Measurements from ENCODE around the gene MPI. TPM values are rescaled to one million over a fixed set of nuclear protein-coding genes. Genes with fewer than 3 reads are reported as not detected.

MPI gene
- total RNA-seq, 1 experiment from 2014 or later = 57.5 TPM

DNA sequence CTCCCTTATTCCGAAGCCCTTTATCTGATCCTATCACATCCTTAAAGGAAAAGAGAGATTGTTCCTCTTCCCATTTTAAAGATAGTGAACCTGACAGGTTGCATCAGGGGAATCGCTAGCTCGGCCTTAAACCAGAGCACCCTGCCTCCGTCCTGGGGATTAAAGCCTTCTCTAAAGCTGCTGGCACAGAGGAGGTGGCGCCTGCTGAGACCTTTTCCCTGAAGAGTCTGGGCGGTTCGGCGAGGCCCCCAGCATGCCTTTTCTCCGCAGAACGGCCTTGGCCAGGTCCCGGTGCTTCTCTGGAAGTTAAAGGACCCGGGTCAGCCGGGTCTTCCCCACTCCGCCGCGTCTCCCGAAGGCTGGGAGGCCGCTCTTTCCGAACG, 16.2 kb downstream of the MPI start:
- Histone ChIP-seq H3K18ac (ENCODE audit: insufficient read length, low read depth, low read length) (no peak overlapping the region), H3K9ac (ENCODE audit: extremely low read depth, insufficient read length, low read length) (peak overlapping the region; percentile 54), H3K27me3 (ENCODE audit: insufficient read depth, low read length) (no peaks in the 10 kb centered on the region), H4K91ac (ENCODE audit: insufficient read length, low read depth, low read length) (no peak overlapping the region), H2BK120ac (ENCODE audit: low read depth, low read length, poor library complexity, severe bottlenecking) (no peak overlapping the region), H3K4me1 (ENCODE audit: insufficient read depth, low read length) (no peaks in the 10 kb centered on the region), H3K9me3 (ENCODE audit: control insufficient read depth, low read depth, low read length) (no peaks in the 10 kb centered on the region), H3K14ac (ENCODE audit: insufficient read depth, low read length) (peak overlapping the region; percentile 68), H2AFZ (ENCODE audit: low read length) (no peak overlapping the region), H2BK5ac (ENCODE audit: insufficient read length, low read length) (no peak overlapping the region), H3K4ac (ENCODE audit: low read depth, low read length) (no peak overlapping the region), H4K5ac (ENCODE audit: insufficient read length, low read depth, low read length) (no peak overlapping the region), H2AK5ac (ENCODE audit: insufficient read length, low read length) (no peak overlapping the region), H3K79me2 (ENCODE audit: insufficient read depth, low read length) (no peaks in the 10 kb centered on the region), H3K4me2 (ENCODE audit: insufficient read depth, insufficient read length, low read length) (peak overlapping the region; percentile 77), H3T11ph (ENCODE audit: low read length) (no peak overlapping the region), H4K20me1 (ENCODE audit: control insufficient read depth, insufficient read depth, insufficient read length) (no peaks in the 10 kb centered on the region), H2BK12ac (ENCODE audit: insufficient read length, low read depth, low read length) (no peak overlapping the region), H2BK20ac (ENCODE audit: low read depth, low read length, poor library complexity, severe bottlenecking) (no peak overlapping the region), H3K23me2 (ENCODE audit: insufficient read length, low read depth, low read length, poor library complexity, severe bottlenecking) (peaks cover 9% of the 10 kb centered on the region), H3K23ac (ENCODE audit: insufficient read length, low read depth, low read length) (no peak overlapping the region), H3K56ac (ENCODE audit: insufficient read length, low read depth, low read length) (no peak overlapping the region), H2BK15ac (ENCODE audit: low read depth, low read length) (no peak overlapping the region), H3K27ac (ENCODE audit: insufficient read length, low read depth, low read length) (no peak overlapping the region), H3K79me1 (ENCODE audit: insufficient read depth, low read depth, low read length, poor library complexity, severe bottlenecking) (no peaks in the 10 kb centered on the region), H4K8ac (replicated peaks; ENCODE audit: insufficient read length, low read depth, low read length) (no peak overlapping the region)
- TF ChIP-seq, protein P1, sequence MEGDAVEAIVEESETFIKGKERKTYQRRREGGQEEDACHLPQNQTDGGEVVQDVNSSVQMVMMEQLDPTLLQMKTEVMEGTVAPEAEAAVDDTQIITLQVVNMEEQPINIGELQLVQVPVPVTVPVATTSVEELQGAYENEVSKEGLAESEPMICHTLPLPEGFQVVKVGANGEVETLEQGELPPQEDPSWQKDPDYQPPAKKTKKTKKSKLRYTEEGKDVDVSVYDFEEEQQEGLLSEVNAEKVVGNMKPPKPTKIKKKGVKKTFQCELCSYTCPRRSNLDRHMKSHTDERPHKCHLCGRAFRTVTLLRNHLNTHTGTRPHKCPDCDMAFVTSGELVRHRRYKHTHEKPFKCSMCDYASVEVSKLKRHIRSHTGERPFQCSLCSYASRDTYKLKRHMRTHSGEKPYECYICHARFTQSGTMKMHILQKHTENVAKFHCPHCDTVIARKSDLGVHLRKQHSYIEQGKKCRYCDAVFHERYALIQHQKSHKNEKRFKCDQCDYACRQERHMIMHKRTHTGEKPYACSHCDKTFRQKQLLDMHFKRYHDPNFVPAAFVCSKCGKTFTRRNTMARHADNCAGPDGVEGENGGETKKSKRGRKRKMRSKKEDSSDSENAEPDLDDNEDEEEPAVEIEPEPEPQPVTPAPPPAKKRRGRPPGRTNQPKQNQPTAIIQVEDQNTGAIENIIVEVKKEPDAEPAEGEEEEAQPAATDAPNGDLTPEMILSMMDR (conservative IDR thresholded peaks at IDR 0.05) = no peak
- H3K27me3 Mint-ChIP-seq (ENCODE audit: low read depth) = no peaks in the 10 kb centered on the region
- H3K9me3 Mint-ChIP-seq = peaks cover 0 to 5% of the 10 kb centered on the region in 2 experiments; a peak in 1 of 5 replicates
- peak overlapping the region; percentile 93 to 98 for H3K4me3 Mint-ChIP-seq
- WGBS (ENCODE audit: extremely low coverage, insufficient read length, low lambda C conversion rate) = no CpG with 5 or more reads among the region's 20 CpGs
- peaks cover 29 to 51% (median 48%) of the 10 kb centered on the region in 3 experiments for H3K36me3 Mint-ChIP-seq (ENCODE audit: insufficient read depth in 1 of 3, low read depth in 3 of 3)
- peak overlapping the region; percentile 57 to 96 (median 73); a peak in 6 of 7 replicates for H3K27ac Mint-ChIP-seq
- peaks cover 19 to 20% of the 10 kb centered on the region in 2 experiments for H3K4me1 Mint-ChIP-seq
- peak; percentile 40 for DNase-seq
